Measurements from ENCODE around the gene PSMD14. TPM values are rescaled to one million over a fixed set of nuclear protein-coding genes. Genes with fewer than 3 reads are reported as not detected.

PSMD14 gene
- total RNA-seq, 2 donors from 2014 or later, result 35.6 to 58.6 TPM

DNA sequence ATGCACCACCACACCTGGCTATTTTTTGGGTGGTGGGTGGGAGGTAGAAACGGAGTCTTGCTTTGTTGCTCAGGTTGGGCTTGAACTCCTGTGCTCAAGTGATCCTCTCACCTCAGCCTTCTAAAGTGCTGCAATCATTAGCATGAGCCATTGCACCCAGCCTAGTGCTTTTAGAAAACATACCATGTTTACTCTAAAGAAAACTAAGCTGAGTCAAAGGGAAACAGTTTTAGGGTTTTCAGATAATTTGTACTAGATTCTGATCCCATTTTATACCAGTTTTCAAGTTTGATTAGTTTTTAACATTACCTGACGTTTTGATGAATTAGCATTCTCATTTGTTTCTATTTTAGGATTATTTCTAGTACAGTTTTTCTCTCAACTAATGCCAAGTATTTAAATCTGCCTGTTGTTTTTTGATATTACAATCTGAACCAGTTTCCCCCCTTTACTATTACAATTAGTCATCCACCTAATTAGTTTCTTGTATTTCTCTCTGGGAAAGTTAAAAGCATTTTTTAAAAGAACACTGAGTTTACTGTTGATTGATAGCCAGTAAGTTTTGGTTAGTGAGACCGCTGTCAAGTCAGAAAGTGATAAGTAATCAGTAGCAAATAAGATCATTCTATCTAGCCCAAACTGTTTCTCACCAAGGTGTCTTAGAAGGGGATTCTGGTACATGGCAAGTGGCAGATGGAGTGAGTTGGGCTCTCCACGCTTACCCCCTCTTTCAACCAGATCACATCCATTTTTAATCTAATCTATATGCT is 83.7 kb downstream of the PSMD14 start:
- Histone ChIP-seq H3K36me3 (no peaks in the 10 kb centered on the region), H3K4me1 (no peaks in the 10 kb centered on the region), H3K9ac (ENCODE audit: low read depth in 2 of 2, low read length in 2 of 2) (no peak overlapping the region), H3K4me3 (no peak overlapping the region), H3K27me3 (no peaks in the 10 kb centered on the region), H3K27ac (no peak overlapping the region), H3K9me3 (no peaks in the 10 kb centered on the region)
- intact Hi-C loops (cut with DNase I), result no loop called here
- DNase-seq, result no peak
- TF ChIP-seq, protein P1, sequence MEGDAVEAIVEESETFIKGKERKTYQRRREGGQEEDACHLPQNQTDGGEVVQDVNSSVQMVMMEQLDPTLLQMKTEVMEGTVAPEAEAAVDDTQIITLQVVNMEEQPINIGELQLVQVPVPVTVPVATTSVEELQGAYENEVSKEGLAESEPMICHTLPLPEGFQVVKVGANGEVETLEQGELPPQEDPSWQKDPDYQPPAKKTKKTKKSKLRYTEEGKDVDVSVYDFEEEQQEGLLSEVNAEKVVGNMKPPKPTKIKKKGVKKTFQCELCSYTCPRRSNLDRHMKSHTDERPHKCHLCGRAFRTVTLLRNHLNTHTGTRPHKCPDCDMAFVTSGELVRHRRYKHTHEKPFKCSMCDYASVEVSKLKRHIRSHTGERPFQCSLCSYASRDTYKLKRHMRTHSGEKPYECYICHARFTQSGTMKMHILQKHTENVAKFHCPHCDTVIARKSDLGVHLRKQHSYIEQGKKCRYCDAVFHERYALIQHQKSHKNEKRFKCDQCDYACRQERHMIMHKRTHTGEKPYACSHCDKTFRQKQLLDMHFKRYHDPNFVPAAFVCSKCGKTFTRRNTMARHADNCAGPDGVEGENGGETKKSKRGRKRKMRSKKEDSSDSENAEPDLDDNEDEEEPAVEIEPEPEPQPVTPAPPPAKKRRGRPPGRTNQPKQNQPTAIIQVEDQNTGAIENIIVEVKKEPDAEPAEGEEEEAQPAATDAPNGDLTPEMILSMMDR (IDR thresholded peaks at IDR 0.05), result no peak

DNA sequence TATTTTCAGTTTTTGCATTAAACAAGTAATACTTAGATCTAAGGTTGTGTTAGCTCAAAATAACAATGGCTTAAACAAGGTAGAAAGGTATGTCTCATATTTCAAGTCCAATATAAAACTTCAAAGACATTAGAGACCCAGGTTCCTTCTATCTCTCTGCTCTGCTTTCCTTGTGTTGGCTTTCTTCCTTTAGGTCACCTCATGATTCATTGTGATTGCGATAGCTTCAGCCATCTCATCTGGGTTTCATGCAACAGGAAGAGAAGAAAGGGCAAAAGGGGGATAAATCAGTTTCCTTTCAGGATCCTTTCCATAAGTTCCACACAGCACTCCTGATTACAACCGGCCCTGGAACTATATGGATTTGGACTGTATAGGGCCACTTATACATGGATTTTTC is 91.9 kb downstream of the PSMD14 start:
- Histone ChIP-seq H3K4me3 (no peak overlapping the region), H3K4me1 (no peaks in the 10 kb centered on the region), H3K9ac (ENCODE audit: low read depth in 2 of 2, low read length in 2 of 2) (no peak overlapping the region), H3K36me3 (no peaks in the 10 kb centered on the region), H3K9me3 (no peaks in the 10 kb centered on the region), H3K27ac (no peak overlapping the region), H3K27me3 (no peaks in the 10 kb centered on the region)
- TF ChIP-seq, protein P1 (IDR thresholded peaks at IDR 0.05), result no peak
- intact Hi-C loops (cut with DNase I), result no loop called here
- no peak for DNase-seq

DNA sequence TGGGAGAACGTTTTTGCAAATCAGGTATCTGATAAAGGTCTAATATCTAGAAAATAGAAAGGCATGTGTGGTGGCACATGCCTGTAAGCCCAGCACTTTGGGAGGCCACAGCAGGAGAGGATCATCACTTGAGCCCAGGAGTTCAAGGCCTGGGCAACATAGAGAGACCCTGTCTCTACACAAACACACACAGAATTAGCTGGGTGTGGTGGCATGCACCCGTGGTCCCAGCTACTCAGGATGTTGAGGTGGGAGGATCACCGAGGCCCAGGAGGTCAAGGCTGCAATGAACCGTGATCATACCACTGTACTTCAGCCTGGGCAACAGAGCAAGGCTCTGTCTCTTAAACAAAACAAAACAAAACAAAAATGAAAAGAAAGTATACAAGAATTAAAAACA is 94.1 kb downstream of the PSMD14 start:
- Histone ChIP-seq H3K9me3 (no peaks in the 10 kb centered on the region), H3K36me3 (no peaks in the 10 kb centered on the region), H3K4me3 (no peak overlapping the region), H3K27ac (no peak overlapping the region), H3K9ac (ENCODE audit: low read depth in 2 of 2, low read length in 2 of 2) (no peak overlapping the region), H3K4me1 (no peaks in the 10 kb centered on the region), H3K27me3 (no peaks in the 10 kb centered on the region)
- DNase-seq, result no peak
- intact Hi-C loops (cut with DNase I), result no loop called here
- TF ChIP-seq, protein P1 (IDR thresholded peaks at IDR 0.05), result no peak

DNA sequence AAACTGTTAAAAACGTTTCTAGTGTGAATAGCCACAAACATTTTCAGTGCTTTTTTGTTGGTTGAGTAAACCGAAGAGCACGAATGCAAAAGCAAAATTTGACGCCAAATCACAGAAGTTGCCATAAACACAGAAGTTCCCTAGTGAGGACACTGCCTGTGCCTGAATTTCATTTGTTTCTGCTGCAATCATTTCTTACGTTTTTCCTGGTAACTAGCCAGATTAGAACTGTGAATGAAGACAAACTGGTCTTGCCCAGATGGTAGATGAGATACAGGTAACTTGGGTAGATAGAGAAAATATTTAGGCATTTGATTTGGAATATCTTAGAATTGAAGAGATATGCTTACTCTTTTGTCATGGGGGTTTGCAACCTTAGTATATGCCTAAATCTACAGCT is 98.1 kb downstream of the PSMD14 start:
- TF ChIP-seq, protein P1 (IDR thresholded peaks at IDR 0.05), result no peak
- no peak for DNase-seq
- Histone ChIP-seq H3K27me3 (no peaks in the 10 kb centered on the region), H3K9ac (ENCODE audit: low read depth in 2 of 2, low read length in 2 of 2) (no peak overlapping the region), H3K27ac (no peak overlapping the region), H3K4me3 (no peak overlapping the region), H3K36me3 (no peaks in the 10 kb centered on the region), H3K4me1 (no peaks in the 10 kb centered on the region), H3K9me3 (no peaks in the 10 kb centered on the region)
- intact Hi-C loops (cut with DNase I), result no loop called here

DNA sequence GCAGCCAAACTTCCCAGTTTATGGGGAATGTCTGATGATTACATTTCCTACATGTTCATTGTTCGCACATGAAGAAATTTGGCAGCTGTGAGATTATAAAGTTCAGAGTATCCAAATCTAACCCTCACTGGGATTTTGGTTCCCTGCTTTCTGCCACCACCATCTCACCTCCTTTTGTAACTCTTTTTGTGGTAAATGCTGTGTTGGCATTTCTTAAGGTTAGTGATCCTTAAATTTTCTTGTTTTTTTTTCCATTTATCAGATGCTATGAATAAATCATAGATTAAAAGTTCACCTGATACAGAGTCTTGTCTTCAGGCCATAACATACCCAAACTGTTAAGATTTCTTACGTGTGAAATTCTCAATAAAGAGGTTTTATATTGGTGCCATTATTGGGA is 99.4 kb downstream of the PSMD14 start:
- no peaks in the 10 kb centered on the region for H3K4me1 ChIP-seq
- no peak overlapping the region for H3K9ac ChIP-seq (ENCODE audit: low read depth in 2 of 2, low read length in 2 of 2)
- no peaks in the 10 kb centered on the region for H3K27me3 ChIP-seq
- no peaks in the 10 kb centered on the region for H3K9me3 ChIP-seq
- H3K36me3 ChIP-seq, result no peaks in the 10 kb centered on the region
- TF ChIP-seq, protein P1 (IDR thresholded peaks at IDR 0.05), result no peak
- no peak overlapping the region for H3K27ac ChIP-seq
- intact Hi-C loops (cut with DNase I), result no loop called here
- no peak for DNase-seq
- no peak overlapping the region for H3K4me3 ChIP-seq

Measured in colonic mucosa (tissue), 4 donors.